CD4-positive, alpha-beta memory T cell (primary cell): ENCODE results near the gene ENDOV. TPM values are rescaled to one million over a fixed set of nuclear protein-coding genes. Genes with fewer than 3 reads are reported as not detected.

Experiments used
- CTCF ChIA-PET: fragments of 350-600 bp; sonication (Branson Sonifier 250); formaldehyde crosslinking; loops from one replicate; lab custom pipeline; 2021; ENCODE audit warnings: inconsistent platforms; ENCODE audit not compliant: partially characterized antibody; lab: Charles Lee
- POLR2A ChIA-PET: fragments of 350-600 bp; sonication (Branson Sonifier 250); formaldehyde crosslinking; loops from one replicate; lab custom pipeline; 2021; ENCODE audit not compliant: partially characterized antibody; lab: Charles Lee
- DNase-seq, 5 donors: peaks; one replicate each; pipeline versions ENCODE4 v3.0.0 to v3.0.0-alpha.2; 2020 to 2022; ENCODE audit warnings: mixed read lengths in 1 of 5
- H3K27ac ChIP-seq: one replicate; pipeline ENCODE4 v1.7.0; 2013; ENCODE audit warnings: low read depth, low read length
- H3K27me3 ChIP-seq: 2 replicates; pipeline ENCODE4 v1.7.0; 2013; ENCODE audit warnings: mild to moderate bottlenecking, low read length, moderate library complexity; ENCODE audit not compliant: insufficient read depth
- H3K36me3 ChIP-seq: 2 replicates; pipeline ENCODE4 v1.7.0; 2013; ENCODE audit warnings: mild to moderate bottlenecking, low read length, moderate library complexity; ENCODE audit not compliant: insufficient read depth
- H3K4me1 ChIP-seq: 2 replicates; pipeline ENCODE4 v1.7.0; 2013; ENCODE audit warnings: mild to moderate bottlenecking, low read length, moderate library complexity; ENCODE audit not compliant: insufficient read depth
- H3K4me3 ChIP-seq, 2 donors: one replicate each; pipeline ENCODE4 v1.7.0; 2013; ENCODE audit warnings: low read length in 2 of 2, mild to moderate bottlenecking in 1 of 2
- H3K9me3 ChIP-seq, 2 donors: one replicate each; pipeline ENCODE4 v1.7.0; 2013; ENCODE audit warnings: low read length in 2 of 2, control low read depth in 1 of 2; ENCODE audit not compliant: control insufficient read depth in 1 of 2
- H3K27ac Mint-ChIP-seq, 7 donors: one replicate each; pipeline ENCODE4 v1.8.0; 2020 to 2021; ENCODE audit warnings: mixed read lengths in 7 of 7, mild to moderate bottlenecking in 6 of 7, inconsistent platforms in 3 of 7, moderate library complexity in 3 of 7
- H3K27me3 Mint-ChIP-seq, 2 donors: one replicate each; pipeline ENCODE4 v1.8.0; 2020 to 2021; ENCODE audit warnings: mixed read lengths in 2 of 2
- H3K36me3 Mint-ChIP-seq, 2 donors: one replicate each; pipeline ENCODE4 v1.8.0; 2020 to 2021; ENCODE audit warnings: mixed read lengths in 2 of 2, inconsistent platforms in 1 of 2, mild to moderate bottlenecking in 1 of 2
- H3K4me1 Mint-ChIP-seq, 4 donors: one replicate each; pipeline ENCODE4 v1.8.0; 2020 to 2021; ENCODE audit warnings: mixed read lengths in 4 of 4, mild to moderate bottlenecking in 1 of 4
- H3K4me3 Mint-ChIP-seq, 8 donors: one replicate each; pipeline ENCODE4 v1.8.0; 2020 to 2021; ENCODE audit warnings: mixed read lengths in 8 of 8, mild to moderate bottlenecking in 7 of 8, moderate library complexity in 6 of 8, inconsistent platforms in 3 of 8
- H3K9me3 Mint-ChIP-seq, 8 donors: one replicate each; pipeline ENCODE4 v1.8.0; 2020 to 2021; ENCODE audit warnings: mixed read lengths in 8 of 8, mild to moderate bottlenecking in 5 of 8, inconsistent platforms in 3 of 8, moderate library complexity in 1 of 8
- intact Hi-C: fragments of 100-400 bp; cut with micrococcal nuclease; formaldehyde crosslinking; loops from one replicate; pipeline ENCODE4 v1.15.1; 2023
- polyA plus RNA-seq, 2 donors: library from polyadenylated mRNA; unstranded; fragments of 300-500 nt; fragmentation: Illumina TruSeq; gene quantifications; one replicate each; pipeline ENCODE4 v1.2.3, GENCODE V29; 2021
- total RNA-seq, 2 experiments: library from RNA; stranded (reverse); gene quantifications; one replicate each; pipeline ENCODE4 v1.2.3, GENCODE V29; 2021

ENDOV gene
- total and polyA plus RNA-seq, 4 experiments from 2014 or later = 10.1 to 25.5 (median 17.8) TPM

GRCh38 chr17:80474231-80474960, 59.4 kb downstream of the ENDOV start:
- intact Hi-C loops = no loop called here
- Histone ChIP-seq H3K4me3 (peak overlapping the region in 1 of 2 donors; percentile 24), H3K36me3 (no peaks in the 10 kb centered on the region), H3K27me3 (peaks cover 9% of the 10 kb centered on the region), H3K27ac (no peak overlapping the region), H3K4me1 (peaks cover 37% of the 10 kb centered on the region), H3K9me3 (no peaks in the 10 kb centered on the region)
- peak overlapping the region in 2 of 7 donors; percentile 29 to 61 for H3K27ac Mint-ChIP-seq
- no peaks in the 10 kb centered on the region for H3K36me3 Mint-ChIP-seq
- DNase-seq = peak in 2 of 5 donors; percentile 19 to 54
- CTCF ChIA-PET = interaction anchor here (0.9 kb wide), 1 partner anchor 99 kb away, joined by 3 read pairs; no protein-coding TSS in a partner anchor
- H3K4me3 Mint-ChIP-seq = peak overlapping the region; percentile 59 to 90 (median 82)
- H3K27me3 Mint-ChIP-seq = peaks cover 27 to 37% of the 10 kb centered on the region in 2 donors
- no peaks in the 10 kb centered on the region for H3K9me3 Mint-ChIP-seq
- POLR2A ChIA-PET = interaction anchor here (1.6 to 1.9 kb wide), 2 partner anchors 20 kb away, joined by 7 to 8 read pairs; no protein-coding TSS in a partner anchor
- peaks cover 15 to 31% (median 23%) of the 10 kb centered on the region in 4 donors for H3K4me1 Mint-ChIP-seq

GRCh38 chr17:80474961-80475909, 60.3 kb downstream of the ENDOV start:
- H3K27ac Mint-ChIP-seq = peak overlapping the region in 1 of 7 donors; percentile 61
- H3K4me1 Mint-ChIP-seq = peaks cover 15 to 31% (median 23%) of the 10 kb centered on the region in 4 donors
- Histone ChIP-seq H3K36me3 (no peaks in the 10 kb centered on the region), H3K4me3 (peak overlapping the region in 1 of 2 donors; percentile 24), H3K27me3 (peaks cover 9% of the 10 kb centered on the region), H3K9me3 (no peaks in the 10 kb centered on the region), H3K4me1 (peaks cover 37% of the 10 kb centered on the region), H3K27ac (no peak overlapping the region)
- H3K27me3 Mint-ChIP-seq = peaks cover 29 to 42% of the 10 kb centered on the region in 2 donors
- no peaks in the 10 kb centered on the region for H3K36me3 Mint-ChIP-seq
- H3K4me3 Mint-ChIP-seq = peak overlapping the region; percentile 59 to 90 (median 82)
- intact Hi-C loops = no loop called here
- CTCF ChIA-PET = interaction anchor here (0.9 kb wide), 1 partner anchor 99 kb away, joined by 3 read pairs; no protein-coding TSS in a partner anchor
- POLR2A ChIA-PET = interaction anchor here (1.6 kb wide), 1 partner anchor 20 kb away, joined by 8 read pairs; no protein-coding TSS in a partner anchor
- DNase-seq = peak in 2 of 5 donors; percentile 12 to 37
- no peaks in the 10 kb centered on the region for H3K9me3 Mint-ChIP-seq

GRCh38 chr17:80475910-80476876, 61.2 kb downstream of the ENDOV start, which contains the start of gene NPTX1:
NPTX1 (minus strand) TSS chr17:80476607; CDS start chr17:80476446, 161 bp downstream.
- ChIA-PET CTCF (no interaction called here), POLR2A (interaction anchor here (1.2 to 1.6 kb wide), 2 partner anchors 21 to 61 kb away, joined by 3 to 8 read pairs; partner anchors contain the start of gene ENDOV)
- Histone ChIP-seq H3K27me3 (peaks cover 12% of the 10 kb centered on the region), H3K4me1 (peaks cover 37% of the 10 kb centered on the region), H3K36me3 (no peaks in the 10 kb centered on the region), H3K4me3 (peak within 1 kb of the TSS in 1 of 2 donors; percentile 24), H3K27ac (no peak within 1 kb of the TSS), H3K9me3 (no peaks in the 10 kb centered on the region)
- peaks cover 34 to 46% of the 10 kb centered on the region in 2 donors for H3K27me3 Mint-ChIP-seq
- no peak within 1 kb of the TSS for H3K27ac Mint-ChIP-seq
- peaks cover 15 to 31% (median 24%) of the 10 kb centered on the region in 4 donors for H3K4me1 Mint-ChIP-seq
- H3K9me3 Mint-ChIP-seq = no peaks in the 10 kb centered on the region
- no peaks in the 10 kb centered on the region for H3K36me3 Mint-ChIP-seq
- H3K4me3 Mint-ChIP-seq = peak within 1 kb of the TSS; percentile 59 to 90 (median 82)
- intact Hi-C loops = no loop called here
- peak in 2 of 5 donors; percentile 15 to 27 for DNase-seq

- Histone ChIP-seq H3K36me3 (no peaks in the 10 kb centered on the region), H3K27me3 (peaks cover 12% of the 10 kb centered on the region), H3K27ac (no peak overlapping the region), H3K4me3 (no peak overlapping the region), H3K9me3 (no peaks in the 10 kb centered on the region), H3K4me1 (peaks cover 37% of the 10 kb centered on the region)
- Mint-ChIP-seq H3K4me3 (peak overlapping the region in 2 of 8 donors; percentile 31 to 62), H3K27me3 (peaks cover 38 to 44% of the 10 kb centered on the region in 2 donors), H3K27ac (no peak overlapping the region), H3K36me3 (no peaks in the 10 kb centered on the region), H3K9me3 (no peaks in the 10 kb centered on the region), H3K4me1 (peaks cover 11 to 25% (median 20%) of the 10 kb centered on the region in 4 donors)
- POLR2A ChIA-PET = interaction anchor here (0.7 to 1.2 kb wide), 2 partner anchors 22 to 62 kb away, joined by 3 read pairs; partner anchors contain the start of gene ENDOV
- CTCF ChIA-PET = no interaction called here
- intact Hi-C loops = no loop called here
- peak in 2 of 5 donors; percentile 12 to 22 for DNase-seq
Measured at GRCh38 chr17:80476877-80477646, 62.1 kb downstream of the ENDOV start.

GRCh38 chr17:80477647-80478478, 62.9 kb downstream of the ENDOV start:
- intact Hi-C loops = no loop called here
- ChIA-PET CTCF (no interaction called here), POLR2A (interaction anchor here (0.7 kb wide), 1 partner anchor 23 kb away, joined by 3 read pairs; no protein-coding TSS in a partner anchor)
- peak in 2 of 5 donors; percentile 28 to 31 for DNase-seq
- peaks cover 12% of the 10 kb centered on the region for H3K27me3 ChIP-seq
- no peak overlapping the region for H3K27ac Mint-ChIP-seq
- no peaks in the 10 kb centered on the region for H3K36me3 Mint-ChIP-seq
- peaks cover 37% of the 10 kb centered on the region for H3K4me1 ChIP-seq
- H3K4me1 Mint-ChIP-seq = peaks cover 9 to 21% (median 17%) of the 10 kb centered on the region in 4 donors
- H3K27me3 Mint-ChIP-seq = peaks cover 41 to 46% of the 10 kb centered on the region in 2 donors
- no peaks in the 10 kb centered on the region for H3K9me3 Mint-ChIP-seq
- H3K9me3 ChIP-seq = no peaks in the 10 kb centered on the region
- H3K4me3 Mint-ChIP-seq = no peak overlapping the region
- no peak overlapping the region for H3K4me3 ChIP-seq
- no peaks in the 10 kb centered on the region for H3K36me3 ChIP-seq
- H3K27ac ChIP-seq = no peak overlapping the region
